Activated CD8-positive, alpha-beta T cell treated with anti-CD3 and anti-CD28 coated beads for 36 hours (primary cell): ENCODE measurements around the gene GJC1. TPM values are rescaled to one million over a fixed set of nuclear protein-coding genes. Genes with fewer than 3 reads are reported as not detected.
A peak's percentile ranks its signal among the peaks of the same experiment; 100 is the strongest.

Experiments
- ATAC-seq: fragments of 200-7000 bp; cut with Tn5 transposase; one replicate; pipeline ENCODE4 v1.10.0; 2021; ENCODE audit warnings: mild to moderate bottlenecking, moderate library complexity
- CTCF ChIA-PET: fragments of 350-600 bp; sonication (Branson Sonifier 250); formaldehyde crosslinking; loops from one replicate; lab custom pipeline; 2021; ENCODE audit warnings: antibody characterized with exemption; lab: Charles Lee
- POLR2A ChIA-PET: fragments of 350-600 bp; sonication (Branson Sonifier 250); formaldehyde crosslinking; loops from one replicate; lab custom pipeline; 2021; ENCODE audit warnings: antibody characterized with exemption; lab: Charles Lee
- DNase-seq: peaks from one replicate; pipeline ENCODE4 v3.0.0-alpha.2; 2020
- H3K27ac Mint-ChIP-seq: one replicate; pipeline ENCODE4 v1.8.0; 2021; ENCODE audit warnings: mild to moderate bottlenecking, mixed read lengths
- H3K27me3 Mint-ChIP-seq: one replicate; pipeline ENCODE4 v1.8.0; 2021; ENCODE audit warnings: mixed read lengths
- H3K36me3 Mint-ChIP-seq: one replicate; pipeline ENCODE4 v1.8.0; 2021; ENCODE audit warnings: low read depth, mixed read lengths
- H3K4me1 Mint-ChIP-seq: one replicate; pipeline ENCODE4 v1.8.0; 2021; ENCODE audit warnings: low read depth, mixed read lengths
- H3K4me3 Mint-ChIP-seq: one replicate; pipeline ENCODE4 v1.8.0; 2021; ENCODE audit warnings: mild to moderate bottlenecking, moderate library complexity, mixed read lengths
- H3K9me3 Mint-ChIP-seq: one replicate; pipeline ENCODE4 v1.8.0; 2021; ENCODE audit warnings: mixed read lengths
- intact Hi-C: fragments of 100-400 bp; cut with micrococcal nuclease; formaldehyde crosslinking; loops from one replicate; pipeline ENCODE4 v1.10.0; 2022
- total RNA-seq, 2 experiments: library from RNA; stranded (reverse); gene quantifications; one replicate each; pipeline ENCODE4 v1.2.3, GENCODE V29; 2021
- TF ChIP-seq, protein P1 (sequence below): fragments of 200-600 bp; IDR thresholded peaks from one replicate; pipeline ENCODE4 v1.8.0; 2022; ENCODE audit warnings: antibody characterized with exemption, mild to moderate bottlenecking

The GJC1 gene
- total RNA-seq, 2 experiments from 2014 or later, result 5.6 TPM

DNA sequence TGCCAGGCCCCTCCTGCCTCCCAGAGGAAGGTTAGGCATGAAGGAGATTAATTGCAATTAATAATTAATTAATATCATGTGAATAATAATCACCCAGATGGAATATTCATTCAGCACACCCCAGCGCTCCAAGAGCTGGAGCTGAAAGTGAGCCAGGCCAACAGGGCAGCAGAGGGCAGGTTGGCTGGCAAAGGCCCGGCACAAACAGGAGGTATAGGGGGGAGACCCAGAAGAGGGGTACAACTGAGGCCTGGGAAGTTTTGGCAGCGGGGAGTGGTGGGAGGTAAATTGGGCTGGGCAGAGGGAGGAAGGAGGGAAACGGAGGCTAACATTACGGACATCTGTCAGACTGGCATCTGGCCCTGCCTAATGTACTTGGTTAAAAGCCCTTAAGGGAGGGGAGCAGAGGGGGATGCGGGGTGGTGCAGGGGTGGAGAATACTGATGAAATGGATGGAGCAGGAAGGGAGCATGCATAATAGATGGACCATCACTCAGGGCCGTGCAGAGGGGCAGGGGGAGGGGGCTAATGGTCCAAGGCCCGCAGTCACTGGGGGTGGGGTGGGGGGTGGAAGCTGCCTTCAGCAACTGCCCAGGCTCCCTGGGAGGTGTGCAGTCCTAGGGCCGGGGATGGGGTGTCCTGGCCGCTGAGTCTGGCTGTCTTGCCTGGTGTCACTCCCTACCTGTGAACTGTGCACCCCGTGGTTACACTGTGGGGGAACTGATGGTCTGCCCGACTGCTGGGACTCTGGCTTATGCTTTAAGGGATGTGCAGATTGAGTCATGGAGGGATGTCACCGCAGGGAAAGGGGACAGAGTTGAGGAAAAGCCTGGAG, 69.4 kb downstream of the GJC1 start:
- H3K9me3 Mint-ChIP-seq, result no peaks in the 10 kb centered on the region
- CTCF ChIA-PET, result interaction anchor here (1.0 kb wide), 1 partner anchor 15 kb away, joined by 3 read pairs; no protein-coding TSS in a partner anchor

DNA sequence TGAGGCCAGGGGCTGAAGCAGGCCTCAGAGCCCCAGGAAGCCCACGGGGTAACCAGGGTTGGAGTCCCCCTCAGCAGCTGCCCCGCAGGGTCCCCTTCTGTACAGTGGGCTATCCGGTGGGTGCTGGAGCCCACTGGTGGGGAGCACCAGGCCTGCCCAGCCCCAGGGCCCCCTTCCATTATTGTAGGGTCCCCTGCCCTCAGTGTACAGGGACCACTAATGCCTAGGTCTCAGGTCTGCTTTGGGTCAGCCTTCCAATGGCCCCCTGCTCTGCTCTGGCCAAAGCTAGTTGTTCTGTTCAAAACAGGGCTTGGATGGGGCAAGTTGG, 70.2 kb downstream of the GJC1 start:
- no peak for ATAC-seq
- no peaks in the 10 kb centered on the region for H3K36me3 Mint-ChIP-seq
- POLR2A ChIA-PET, result interaction anchor here (1.1 kb wide), 1 partner anchor 16 kb away, joined by 4 read pairs; no protein-coding TSS in a partner anchor
- TF ChIP-seq, protein P1, sequence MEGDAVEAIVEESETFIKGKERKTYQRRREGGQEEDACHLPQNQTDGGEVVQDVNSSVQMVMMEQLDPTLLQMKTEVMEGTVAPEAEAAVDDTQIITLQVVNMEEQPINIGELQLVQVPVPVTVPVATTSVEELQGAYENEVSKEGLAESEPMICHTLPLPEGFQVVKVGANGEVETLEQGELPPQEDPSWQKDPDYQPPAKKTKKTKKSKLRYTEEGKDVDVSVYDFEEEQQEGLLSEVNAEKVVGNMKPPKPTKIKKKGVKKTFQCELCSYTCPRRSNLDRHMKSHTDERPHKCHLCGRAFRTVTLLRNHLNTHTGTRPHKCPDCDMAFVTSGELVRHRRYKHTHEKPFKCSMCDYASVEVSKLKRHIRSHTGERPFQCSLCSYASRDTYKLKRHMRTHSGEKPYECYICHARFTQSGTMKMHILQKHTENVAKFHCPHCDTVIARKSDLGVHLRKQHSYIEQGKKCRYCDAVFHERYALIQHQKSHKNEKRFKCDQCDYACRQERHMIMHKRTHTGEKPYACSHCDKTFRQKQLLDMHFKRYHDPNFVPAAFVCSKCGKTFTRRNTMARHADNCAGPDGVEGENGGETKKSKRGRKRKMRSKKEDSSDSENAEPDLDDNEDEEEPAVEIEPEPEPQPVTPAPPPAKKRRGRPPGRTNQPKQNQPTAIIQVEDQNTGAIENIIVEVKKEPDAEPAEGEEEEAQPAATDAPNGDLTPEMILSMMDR, result no peak
- peaks cover 2% of the 10 kb centered on the region for H3K4me1 Mint-ChIP-seq
- no peak overlapping the region for H3K27ac Mint-ChIP-seq
- intact Hi-C loops, result no loop called here
- H3K4me3 Mint-ChIP-seq, result no peak overlapping the region
- DNase-seq, result no peak
- no peaks in the 10 kb centered on the region for H3K9me3 Mint-ChIP-seq
- peaks cover 31% of the 10 kb centered on the region for H3K27me3 Mint-ChIP-seq
- CTCF ChIA-PET, result interaction anchor here (0.7 to 1.1 kb wide), 3 partner anchors 15 to 226 kb away, joined by 3 to 4 read pairs (median 3); no protein-coding TSS in a partner anchor

More for the DNA sequence above, 69.4 kb downstream of the GJC1 start:
- intact Hi-C loops, result no loop called here
- POLR2A ChIA-PET, result interaction anchor here (0.9 kb wide), 1 partner anchor 11 kb away, joined by 3 read pairs; no protein-coding TSS in a partner anchor
- Mint-ChIP-seq H3K4me1 (peaks cover 2% of the 10 kb centered on the region), H3K27ac (no peak overlapping the region), H3K4me3 (no peak overlapping the region), H3K27me3 (peaks cover 31% of the 10 kb centered on the region), H3K36me3 (no peaks in the 10 kb centered on the region)
- TF ChIP-seq, protein P1, result no peak
- DNase-seq (no peak), ATAC-seq (no peak)

DNA sequence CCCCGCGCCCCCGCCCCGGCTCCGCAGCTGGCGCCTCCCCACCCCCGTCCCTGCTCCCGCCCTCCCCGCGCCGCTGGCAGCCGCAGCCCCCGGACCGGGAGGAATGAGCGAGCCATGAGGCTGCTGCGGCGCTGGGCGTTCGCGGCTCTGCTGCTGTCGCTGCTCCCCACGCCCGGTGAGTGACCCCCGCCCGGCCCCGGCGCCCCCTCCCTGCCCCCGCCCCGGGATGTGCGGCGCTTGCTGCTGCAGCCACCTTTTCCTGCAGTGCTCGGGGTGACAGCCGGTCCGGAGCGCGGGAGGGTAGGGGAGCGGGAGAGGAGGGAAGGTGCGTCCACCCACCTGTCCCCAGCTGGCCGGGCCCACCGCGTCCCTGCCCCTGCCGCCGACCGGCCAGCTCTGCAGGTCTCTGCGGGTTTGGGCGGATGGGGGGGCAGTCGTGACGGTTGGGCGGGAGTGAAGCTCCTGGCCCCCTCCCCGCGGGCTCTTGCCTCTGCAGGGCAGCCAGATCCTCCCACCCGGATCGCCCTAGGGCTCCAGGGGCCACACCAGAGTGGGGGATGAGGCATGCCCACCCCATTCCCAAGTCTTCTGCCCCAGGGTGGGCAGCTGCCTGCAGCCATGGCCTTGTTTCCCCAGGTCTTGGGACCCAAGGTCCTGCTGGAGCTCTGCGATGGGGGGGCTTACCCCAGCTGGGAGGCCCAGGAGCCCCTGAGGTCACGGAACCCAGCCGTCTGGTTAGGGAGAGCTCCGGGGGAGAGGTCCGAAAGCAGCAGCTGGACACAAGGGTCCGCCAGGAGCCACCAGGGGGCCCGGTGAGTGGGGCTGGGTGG, 70.8 kb downstream of the GJC1 start:
- Mint-ChIP-seq H3K4me3 (no peak overlapping the region), H3K27ac (no peak overlapping the region), H3K36me3 (no peaks in the 10 kb centered on the region), H3K4me1 (peaks cover 2% of the 10 kb centered on the region), H3K9me3 (no peaks in the 10 kb centered on the region), H3K27me3 (peaks cover 31% of the 10 kb centered on the region)
- CTCF ChIA-PET, result interaction anchor here (0.7 to 1.1 kb wide), 3 partner anchors 16 to 225 kb away, joined by 3 to 4 read pairs (median 3); no protein-coding TSS in a partner anchor
- peak; percentile 28 for ATAC-seq
- TF ChIP-seq, protein P1, result no peak
- intact Hi-C loops, result no loop called here
- DNase-seq, result no peak
- POLR2A ChIA-PET, result interaction anchor here (1.1 kb wide), 1 partner anchor 16 kb away, joined by 4 read pairs; no protein-coding TSS in a partner anchor

DNA sequence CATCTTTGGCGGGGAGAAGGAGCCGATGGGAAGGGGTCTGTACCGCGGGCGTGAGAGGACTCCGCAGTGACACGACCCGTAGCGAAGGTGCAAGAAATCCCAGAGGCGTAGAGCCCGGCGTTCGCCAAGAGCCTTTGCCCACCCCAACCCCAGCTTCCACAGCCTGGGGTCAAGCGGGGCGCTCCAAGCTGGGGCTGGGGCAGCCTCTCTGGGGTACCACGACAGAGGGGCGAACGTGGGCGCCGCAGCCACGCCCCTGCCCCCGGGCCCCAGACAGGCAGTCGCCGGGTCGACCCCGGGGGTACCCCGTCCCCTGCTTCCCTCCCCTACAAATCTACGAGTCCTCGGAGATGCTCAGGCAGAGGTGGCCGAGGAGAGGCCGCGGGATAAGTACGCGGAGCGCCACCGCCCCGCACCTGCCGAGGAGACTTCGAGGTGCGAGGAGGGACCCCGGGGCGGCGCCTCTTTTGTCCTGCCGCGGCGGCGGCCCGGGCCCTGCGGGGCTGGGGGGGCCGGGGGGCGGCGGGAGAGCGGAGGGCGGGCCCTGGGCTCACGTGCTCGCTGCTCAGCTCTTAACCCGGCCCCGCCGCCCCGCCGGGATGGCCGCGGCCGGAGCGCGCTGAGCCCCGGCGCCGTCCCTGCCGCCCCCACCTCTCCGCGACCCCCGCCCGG, 71.5 kb downstream of the GJC1 start, which contains the start of gene ADAM11:
TSS of gene ADAM11 (plus strand) at position 575 of the 672 bp plus-strand sequence. CDS start 212 bp downstream, outside the sequence.
- H3K36me3 Mint-ChIP-seq, result no peaks in the 10 kb centered on the region
- POLR2A ChIA-PET, result interaction anchor here (1.1 kb wide), 1 partner anchor 17 kb away, joined by 4 read pairs; no protein-coding TSS in a partner anchor
- H3K27me3 Mint-ChIP-seq, result peaks cover 31% of the 10 kb centered on the region
- TF ChIP-seq, protein P1, result no peak
- CTCF ChIA-PET, result no interaction called here
- H3K4me3 Mint-ChIP-seq, result peak within 1 kb of the TSS; percentile 10
- H3K9me3 Mint-ChIP-seq, result no peaks in the 10 kb centered on the region
- intact Hi-C loops, result no loop called here
- peak; percentile 57 for ATAC-seq
- H3K4me1 Mint-ChIP-seq, result peaks cover 2% of the 10 kb centered on the region
- no peak within 1 kb of the TSS for H3K27ac Mint-ChIP-seq
- no peak for DNase-seq
